ENCODE measurements around the gene HAUS1.
"Not testable (repeated sequence)": the region's sequence is repeated elsewhere in the genome, so short reads cannot be mapped to it uniquely, and the experiment has no call there.

DNA sequence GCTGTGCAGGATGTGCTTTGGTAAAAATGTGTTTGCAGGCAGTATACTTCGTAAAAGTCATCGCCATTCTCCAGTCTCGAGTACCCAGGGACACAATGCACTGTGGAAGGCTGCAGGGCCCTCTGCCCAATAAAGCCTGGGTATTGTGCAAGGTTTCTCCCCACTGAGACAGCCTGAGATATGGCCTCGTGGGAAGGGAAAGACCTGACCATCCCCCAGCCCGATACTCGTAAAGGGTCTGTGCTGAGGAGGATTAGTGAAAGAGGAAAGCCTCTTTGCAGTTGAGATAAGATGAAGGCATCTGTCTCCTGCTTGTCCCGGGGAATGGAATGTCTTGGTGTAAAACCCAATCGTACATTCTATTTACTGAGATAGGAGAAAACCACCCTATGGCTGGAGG lies 15.7 kb upstream of the HAUS1 start:
- not testable (repeated sequence) for TF ChIP-seq EZH2 (IDR thresholded peaks at IDR 0.05; ENCODE audit: insufficient read depth, poor library complexity, severe bottlenecking); EZH2phosphoT487 (IDR thresholded peaks at IDR 0.05; ENCODE audit: insufficient read depth, low read depth)

Measured in GM23248 (cell line).